SK-N-MC (cell line): ENCODE results near the gene CREM.

Experiments
- EZH2 ChIP-seq: fragments of 200-600 bp; sonication (generic); IDR thresholded peaks from one replicate; pipeline ENCODE4 v1.6.1; 2017; ENCODE audit warnings: antibody characterized with exemption
- FOXP2 ChIP-seq: optimal IDR thresholded peaks from 2 replicates; pipeline ENCODE3; 2011; ENCODE audit warnings: mild to moderate bottlenecking, moderate library complexity; ENCODE audit not compliant: insufficient read depth; ENCODE audit errors: extremely low read length, control extremely low read depth
- POLR2AphosphoS5 ChIP-seq: IDR thresholded peaks from 2 replicates; pipeline ENCODE4 v1.6.1; 2012; ENCODE audit warnings: mild to moderate bottlenecking, low read depth, low read length, borderline replicate concordance

DNA sequence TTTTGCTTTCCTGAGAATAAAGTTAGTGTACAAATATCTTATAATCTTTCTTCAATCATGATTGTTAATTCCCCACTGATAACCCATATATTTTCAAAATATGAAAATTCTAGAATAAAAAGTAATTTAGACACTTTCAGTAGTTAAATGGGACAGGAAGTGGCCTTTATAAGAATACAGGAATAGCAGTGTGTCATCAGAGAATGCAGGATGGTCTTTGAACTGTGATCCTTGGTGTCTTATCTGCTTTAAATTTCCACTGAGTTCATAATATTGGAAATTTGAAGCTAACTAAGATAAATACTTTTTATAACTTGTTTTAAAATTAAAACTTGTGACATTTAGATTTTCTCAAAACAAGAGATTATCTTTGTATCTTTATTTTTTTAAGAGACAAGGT is 75.4 kb downstream of the CREM start:
- TF ChIP-seq EZH2 (no peak), FOXP2 (no peak), POLR2AphosphoS5 (no peak)
